Activated T-cell treated with anti-CD3 and anti-CD28 coated beads, Interleukin-2, amount 50 U/mL, for 4 hours (primary cell): ENCODE data around the gene FCMR. TPM values are rescaled to one million over a fixed set of nuclear protein-coding genes. Genes with fewer than 3 reads are reported as not detected.
"Not testable (repeated sequence)": the region's sequence is repeated elsewhere in the genome, so short reads cannot be mapped to it uniquely, and the experiment has no call there.

Experiments used
- ATAC-seq, 2 donors: fragments of 200-7000 bp; cut with Tn5 transposase; one replicate each; pipeline ENCODE4 v1.10.0; 2021
- DNase-seq: peaks from one replicate; pipeline ENCODE4 v3.0.0-alpha.2; 2020
- H3K27me3 Mint-ChIP-seq: one replicate; pipeline ENCODE4 v1.8.0; 2021; ENCODE audit warnings: low read depth, mixed read lengths
- H3K36me3 Mint-ChIP-seq: one replicate; pipeline ENCODE4 v1.8.0; 2022; ENCODE audit warnings: mixed read lengths; ENCODE audit not compliant: insufficient read depth
- H3K4me1 Mint-ChIP-seq: one replicate; pipeline ENCODE4 v1.8.0; 2021; ENCODE audit warnings: low read depth, mixed read lengths
- H3K4me3 Mint-ChIP-seq: one replicate; pipeline ENCODE4 v1.8.0; 2021; ENCODE audit warnings: mild to moderate bottlenecking, moderate library complexity, mixed read lengths
- H3K9me3 Mint-ChIP-seq: one replicate; pipeline ENCODE4 v1.8.0; 2021; ENCODE audit warnings: mixed read lengths
- total RNA-seq, 3 donors: library from RNA; stranded (reverse); gene quantifications; one replicate each; pipeline ENCODE4 v1.2.1, GENCODE V29; 2021

The FCMR gene
- total RNA-seq, 3 donors from 2014 or later = 24.7 to 41.7 (median 24.8) TPM

DNA sequence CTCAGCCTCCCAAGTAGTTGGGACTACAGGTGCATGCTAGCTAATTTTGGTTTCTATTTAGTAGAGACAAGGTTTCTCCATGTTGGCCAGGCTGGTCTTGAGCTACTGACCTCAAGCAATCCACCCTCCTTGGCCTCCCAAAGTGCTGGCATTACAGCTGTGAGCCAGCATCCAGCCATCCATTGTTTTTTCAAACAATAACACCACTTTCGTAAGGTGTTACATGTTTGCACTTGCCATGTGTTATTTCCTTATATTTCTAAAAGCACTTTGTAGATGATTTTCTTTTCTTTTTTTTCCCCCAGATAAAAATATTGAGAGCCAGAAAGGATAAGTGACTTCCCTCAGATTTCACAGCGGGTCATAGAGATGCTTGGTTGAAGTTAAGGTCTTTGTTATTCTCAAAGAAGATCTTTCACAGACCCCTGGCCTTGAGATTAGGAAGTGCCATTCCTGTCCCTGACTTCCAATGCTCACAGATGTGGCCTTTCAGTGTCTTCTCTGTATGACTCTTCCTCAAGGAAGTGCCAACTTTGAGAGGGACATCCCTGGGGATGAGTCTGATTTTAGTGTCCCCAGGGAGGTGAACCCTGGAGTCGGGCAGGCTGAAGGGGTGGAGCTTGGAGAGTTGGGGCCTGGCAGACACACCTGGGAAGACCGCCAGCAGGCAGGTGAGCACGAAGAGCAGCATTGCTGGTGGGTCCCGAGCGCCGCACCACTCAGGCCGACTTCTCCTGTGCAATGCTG is 18.3 kb upstream of the FCMR start:
- H3K4me3 Mint-ChIP-seq = no peak overlapping the region
- no peak for ATAC-seq
- no peak for DNase-seq
- H3K27me3 Mint-ChIP-seq = no peaks in the 10 kb centered on the region
- no peaks in the 10 kb centered on the region for H3K9me3 Mint-ChIP-seq
- no peaks in the 10 kb centered on the region for H3K36me3 Mint-ChIP-seq
- no peaks in the 10 kb centered on the region for H3K4me1 Mint-ChIP-seq

DNA sequence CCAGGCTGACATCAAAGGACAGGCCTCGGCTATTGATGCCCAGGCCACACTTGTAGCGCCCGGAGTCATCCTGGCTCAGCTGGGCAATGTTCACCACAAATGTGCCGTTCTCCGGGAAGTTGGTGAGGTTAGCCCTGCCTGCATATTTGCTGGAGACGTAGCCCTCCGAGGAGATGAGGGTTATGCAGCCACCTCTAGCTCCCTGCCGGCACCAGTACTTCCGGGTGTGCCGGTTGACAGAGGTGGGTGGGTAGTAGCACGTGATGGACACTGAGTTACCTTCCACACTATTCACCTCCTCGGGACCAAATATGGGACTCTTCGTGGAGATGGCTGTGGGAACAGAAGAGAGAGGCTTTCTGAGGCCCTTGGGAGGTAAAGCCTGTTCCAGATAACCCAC is 17.4 kb upstream of the FCMR start:
- H3K4me1 Mint-ChIP-seq = no peaks in the 10 kb centered on the region

DNA sequence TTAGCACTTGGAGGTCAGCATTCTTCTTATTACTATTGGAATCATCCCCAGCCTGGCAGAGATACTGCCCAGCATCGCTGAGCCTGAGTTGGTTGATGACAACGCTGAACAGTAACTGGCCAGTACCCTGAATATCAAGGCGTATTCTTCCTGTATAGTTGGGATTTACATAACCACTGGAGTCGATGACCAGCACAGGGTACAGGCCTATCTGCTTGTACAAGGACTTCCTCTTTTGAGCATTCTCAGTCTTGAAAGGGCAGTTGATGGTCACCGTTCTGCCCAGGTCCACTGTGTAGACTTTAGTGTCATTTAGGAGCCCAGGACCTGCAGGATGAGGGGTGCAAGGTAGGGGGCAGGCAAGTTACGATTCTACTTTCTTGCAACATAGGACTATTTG is 15.7 kb upstream of the FCMR start:
- H3K36me3 Mint-ChIP-seq = no peaks in the 10 kb centered on the region
- no peaks in the 10 kb centered on the region for H3K9me3 Mint-ChIP-seq
- DNase-seq (no peak), ATAC-seq (no peak)
- H3K4me1 Mint-ChIP-seq = peaks cover 8% of the 10 kb centered on the region
- H3K27me3 Mint-ChIP-seq = no peaks in the 10 kb centered on the region
- no peak overlapping the region for H3K4me3 Mint-ChIP-seq

More for the DNA sequence above, 17.4 kb upstream of the FCMR start:
- Mint-ChIP-seq H3K36me3 (no peaks in the 10 kb centered on the region), H3K4me3 (no peak overlapping the region), H3K9me3 (no peaks in the 10 kb centered on the region), H3K27me3 (no peaks in the 10 kb centered on the region)
- ATAC-seq (no peak), DNase-seq (no peak)

DNA sequence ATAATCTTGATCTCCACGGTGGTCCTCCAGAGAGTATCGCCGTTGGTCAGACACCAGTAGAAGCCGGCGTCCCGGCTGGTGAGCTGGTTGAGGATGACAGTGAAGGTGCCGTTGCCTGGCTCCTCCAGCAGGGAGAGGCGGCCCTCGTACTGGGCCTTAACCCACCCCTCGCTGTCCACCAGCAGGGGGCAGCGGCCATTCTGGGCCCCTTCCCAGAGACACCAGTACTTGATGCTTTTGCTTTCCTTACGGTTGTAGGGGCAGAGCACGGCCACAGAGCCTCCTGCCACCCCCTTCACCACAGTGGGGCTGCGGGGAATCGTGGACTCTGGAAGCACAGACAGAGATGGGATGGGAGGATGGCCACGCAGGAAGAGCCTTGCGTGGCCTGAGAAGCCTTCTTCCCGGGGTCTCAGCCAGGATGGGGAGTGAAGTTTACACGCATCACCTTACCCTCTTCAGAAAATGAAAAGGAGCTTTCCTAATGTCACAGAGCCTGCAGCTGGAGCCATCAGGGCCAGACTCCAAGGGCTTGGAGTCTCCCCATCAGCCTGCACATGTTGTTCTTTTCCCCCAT is 13.8 kb upstream of the FCMR start:
- Mint-ChIP-seq H3K9me3 (no peaks in the 10 kb centered on the region), H3K4me1 (peaks cover 22% of the 10 kb centered on the region), H3K27me3 (no peaks in the 10 kb centered on the region), H3K4me3 (no peak overlapping the region), H3K36me3 (no peaks in the 10 kb centered on the region)
- ATAC-seq (peak; percentile 65 to 70), DNase-seq (peak; percentile 31)

DNA sequence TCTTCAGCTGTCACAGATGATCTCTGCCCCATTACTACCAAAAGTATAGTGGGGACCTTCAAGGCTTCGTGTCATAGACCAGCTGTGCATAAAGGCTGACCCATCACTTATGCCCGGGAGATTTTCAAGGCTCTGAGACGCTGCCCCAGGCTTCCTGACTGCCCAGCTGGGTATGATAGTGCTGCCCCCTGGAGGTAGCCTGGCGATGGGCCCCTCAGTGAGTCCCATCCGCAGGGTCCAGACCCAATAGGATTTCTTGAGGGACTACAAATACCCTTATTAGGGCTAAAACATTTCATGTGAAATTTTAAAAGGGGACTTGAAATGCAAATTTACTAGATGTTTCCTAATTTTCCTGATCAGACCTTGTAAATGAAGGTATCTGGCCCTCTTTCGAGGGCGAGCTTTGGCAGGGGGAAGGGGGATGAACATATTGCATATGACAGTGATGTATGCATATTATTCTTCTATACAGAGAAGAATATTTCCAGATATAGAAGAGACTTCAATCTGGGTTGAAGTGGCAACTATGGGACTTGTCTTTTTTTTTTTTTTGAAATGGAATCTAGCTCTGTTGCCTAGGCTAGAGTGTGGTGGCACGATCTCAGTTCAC is 11.7 kb upstream of the FCMR start:
- peak; percentile 60 to 70 for ATAC-seq
- DNase-seq = peak; percentile 73
- Mint-ChIP-seq H3K4me1 (peaks cover 37% of the 10 kb centered on the region), H3K27me3 (no peaks in the 10 kb centered on the region), H3K9me3 (no peaks in the 10 kb centered on the region), H3K36me3 (no peaks in the 10 kb centered on the region), H3K4me3 (no peak overlapping the region)

DNA sequence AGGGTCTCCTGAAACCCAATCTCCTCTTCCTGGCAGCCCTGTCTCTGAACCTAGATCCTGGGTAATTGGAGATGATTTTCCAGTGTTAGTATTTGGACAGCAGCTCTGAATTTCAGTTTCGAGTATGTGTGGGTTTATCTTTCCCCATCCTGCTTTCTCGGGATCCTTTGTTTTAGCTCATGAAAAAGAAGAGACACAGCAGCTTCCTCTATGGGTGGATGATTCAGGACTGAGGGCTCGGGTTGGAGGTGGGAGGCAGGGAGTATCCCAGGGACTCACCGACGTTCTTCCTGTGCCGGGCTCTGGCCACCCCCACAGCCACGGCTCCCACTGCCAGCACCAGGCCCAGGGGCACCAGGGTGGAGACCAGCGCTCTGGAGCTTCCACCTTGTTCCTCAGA is 10.4 kb upstream of the FCMR start:
- no peaks in the 10 kb centered on the region for H3K36me3 Mint-ChIP-seq
- no peak for DNase-seq
- H3K4me3 Mint-ChIP-seq = no peak overlapping the region
- no peaks in the 10 kb centered on the region for H3K9me3 Mint-ChIP-seq
- no peak for ATAC-seq
- no peaks in the 10 kb centered on the region for H3K27me3 Mint-ChIP-seq
- peaks cover 46% of the 10 kb centered on the region for H3K4me1 Mint-ChIP-seq

DNA sequence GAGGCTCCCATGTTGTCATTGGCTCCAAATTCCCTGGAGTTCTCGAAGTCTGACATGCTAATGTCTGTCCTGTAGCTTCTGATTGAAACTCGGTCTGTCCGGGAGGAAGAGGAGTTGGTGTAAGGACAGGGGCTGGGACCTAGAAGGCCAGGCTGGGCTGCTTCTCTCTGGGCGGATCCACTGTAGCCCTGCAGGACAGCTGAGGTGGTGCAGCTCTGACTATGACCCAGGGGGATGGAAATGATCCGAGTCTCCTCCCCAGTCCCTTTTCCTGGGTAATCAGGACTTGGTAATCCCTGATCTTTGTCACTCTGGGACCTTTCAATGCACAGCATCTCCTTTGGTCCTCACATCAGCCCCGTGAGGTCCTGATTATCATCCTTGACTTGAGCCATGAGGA is 10.0 kb upstream of the FCMR start:
- Mint-ChIP-seq H3K27me3 (no peaks in the 10 kb centered on the region), H3K4me3 (no peak overlapping the region), H3K36me3 (no peaks in the 10 kb centered on the region), H3K9me3 (no peaks in the 10 kb centered on the region), H3K4me1 (peaks cover 47% of the 10 kb centered on the region)
- no peak for DNase-seq
- no peak for ATAC-seq

DNA sequence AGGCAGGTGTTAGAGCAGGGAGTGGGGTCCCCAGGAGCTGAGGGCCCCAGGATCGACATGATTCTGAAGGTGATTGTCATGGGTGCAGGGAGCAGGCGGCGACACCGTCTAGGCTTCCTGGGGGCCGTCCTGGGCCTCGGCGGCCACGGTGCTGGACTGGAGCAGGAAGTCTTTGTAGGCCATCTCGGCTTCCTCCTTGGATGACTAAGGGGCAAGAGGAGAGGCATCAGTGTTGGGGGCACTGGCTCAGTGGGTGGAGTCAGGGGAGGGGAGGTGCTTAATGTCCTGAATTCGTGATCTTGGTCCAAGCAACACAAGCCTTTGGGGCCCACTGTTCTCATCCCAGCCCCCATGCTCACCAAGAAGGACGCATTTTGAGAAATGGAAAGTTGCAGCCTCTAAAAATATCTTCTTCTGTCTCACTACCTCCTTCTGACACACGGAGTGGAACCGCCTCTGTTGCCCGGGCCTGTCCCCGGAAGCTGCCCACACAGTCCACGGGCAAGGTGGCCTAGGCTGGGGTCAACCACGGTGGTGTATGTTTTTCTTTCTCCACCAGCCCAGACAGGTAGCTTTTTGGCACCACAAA is 8.6 kb upstream of the FCMR start:
- Mint-ChIP-seq H3K9me3 (no peaks in the 10 kb centered on the region), H3K27me3 (no peaks in the 10 kb centered on the region), H3K4me3 (peak overlapping the region; percentile 27), H3K4me1 (peaks cover 51% of the 10 kb centered on the region), H3K36me3 (no peaks in the 10 kb centered on the region)
- ATAC-seq = peak; percentile 54 to 61
- DNase-seq = no peak

DNA sequence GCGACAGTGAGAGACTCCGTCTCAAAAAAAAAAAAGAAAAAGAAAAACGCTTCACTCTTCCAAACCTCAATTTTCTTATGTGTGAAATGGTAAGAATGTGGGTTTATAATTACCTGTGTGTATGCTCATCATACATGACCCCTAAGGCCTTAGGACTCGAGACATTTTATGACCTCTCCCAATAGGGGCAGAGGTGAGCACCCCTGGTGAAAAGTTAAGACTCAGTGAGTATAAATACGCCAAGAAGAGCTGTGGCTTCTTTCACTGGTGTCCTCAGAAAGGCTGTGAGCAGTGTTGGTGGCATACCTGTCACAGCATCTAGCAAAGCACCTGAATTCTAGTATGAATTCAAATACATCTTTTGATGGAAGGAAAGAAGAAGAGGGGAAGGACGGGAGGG is 7.8 kb upstream of the FCMR start:
- ATAC-seq = no peak

DNA sequence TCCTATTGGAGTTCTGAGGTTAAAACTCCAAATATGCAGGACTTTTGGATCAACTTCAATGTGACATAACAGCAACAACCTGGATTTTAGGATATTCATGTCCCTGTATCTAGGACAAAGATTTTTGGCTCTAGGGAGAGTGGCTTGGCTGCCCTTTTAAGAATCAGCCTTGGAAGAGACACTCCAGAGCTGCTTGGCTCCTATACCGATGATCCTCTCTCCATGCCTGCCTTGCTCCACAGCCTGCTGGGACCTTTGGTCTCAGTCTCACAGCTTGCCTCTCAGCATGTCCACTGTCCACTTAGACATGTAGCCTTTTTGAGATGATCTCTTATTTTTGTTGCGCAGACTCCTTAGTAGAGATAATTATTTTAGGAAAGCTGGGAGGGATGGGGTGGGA is 4.5 kb upstream of the FCMR start:
- no peaks in the 10 kb centered on the region for H3K36me3 Mint-ChIP-seq
- H3K9me3 Mint-ChIP-seq = no peaks in the 10 kb centered on the region
- peaks cover 39% of the 10 kb centered on the region for H3K4me1 Mint-ChIP-seq
- H3K27me3 Mint-ChIP-seq = no peaks in the 10 kb centered on the region
- ATAC-seq (no peak), DNase-seq (no peak)
- no peak overlapping the region for H3K4me3 Mint-ChIP-seq

More for the DNA sequence above, 7.8 kb upstream of the FCMR start:
- Mint-ChIP-seq H3K27me3 (no peaks in the 10 kb centered on the region), H3K4me1 (peaks cover 51% of the 10 kb centered on the region), H3K4me3 (peak overlapping the region; percentile 40), H3K36me3 (no peaks in the 10 kb centered on the region), H3K9me3 (no peaks in the 10 kb centered on the region)
- no peak for DNase-seq

DNA sequence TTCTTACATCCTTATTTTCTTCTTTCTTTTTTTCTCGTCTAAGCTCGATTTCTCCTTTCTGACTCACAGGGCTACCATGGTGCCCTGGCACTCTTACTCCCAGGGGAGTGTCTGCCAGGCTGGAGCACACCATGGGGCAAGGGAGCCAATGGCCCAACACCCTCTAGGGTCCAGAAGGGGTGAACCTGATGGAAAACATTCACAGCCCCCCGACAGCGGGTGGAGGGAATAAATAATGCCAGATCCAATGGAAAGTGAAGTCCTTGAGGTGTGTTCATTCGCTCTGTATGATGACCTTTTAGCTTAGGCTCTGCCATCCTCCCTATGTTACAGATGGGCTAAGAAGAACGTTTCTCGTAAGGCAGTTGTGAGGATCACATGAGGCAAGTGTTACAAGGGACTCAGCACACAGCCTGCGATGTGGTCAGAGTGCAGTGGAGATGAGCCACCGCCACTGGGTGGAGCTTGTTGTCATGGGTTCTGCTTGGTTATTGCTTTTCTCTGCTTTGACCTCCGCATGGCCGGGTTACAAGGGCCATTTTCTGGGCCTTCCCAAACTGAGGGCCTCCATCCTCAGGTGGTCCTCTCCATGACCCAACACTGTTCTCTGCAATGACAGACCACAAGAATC is 3.5 kb upstream of the FCMR start:
- H3K4me1 Mint-ChIP-seq = peaks cover 38% of the 10 kb centered on the region
- no peaks in the 10 kb centered on the region for H3K27me3 Mint-ChIP-seq
- DNase-seq (peak; percentile 46), ATAC-seq (peak; percentile 38 to 53)
- H3K36me3 Mint-ChIP-seq = peaks cover 4% of the 10 kb centered on the region
- H3K4me3 Mint-ChIP-seq = no peak overlapping the region
- H3K9me3 Mint-ChIP-seq = no peaks in the 10 kb centered on the region

DNA sequence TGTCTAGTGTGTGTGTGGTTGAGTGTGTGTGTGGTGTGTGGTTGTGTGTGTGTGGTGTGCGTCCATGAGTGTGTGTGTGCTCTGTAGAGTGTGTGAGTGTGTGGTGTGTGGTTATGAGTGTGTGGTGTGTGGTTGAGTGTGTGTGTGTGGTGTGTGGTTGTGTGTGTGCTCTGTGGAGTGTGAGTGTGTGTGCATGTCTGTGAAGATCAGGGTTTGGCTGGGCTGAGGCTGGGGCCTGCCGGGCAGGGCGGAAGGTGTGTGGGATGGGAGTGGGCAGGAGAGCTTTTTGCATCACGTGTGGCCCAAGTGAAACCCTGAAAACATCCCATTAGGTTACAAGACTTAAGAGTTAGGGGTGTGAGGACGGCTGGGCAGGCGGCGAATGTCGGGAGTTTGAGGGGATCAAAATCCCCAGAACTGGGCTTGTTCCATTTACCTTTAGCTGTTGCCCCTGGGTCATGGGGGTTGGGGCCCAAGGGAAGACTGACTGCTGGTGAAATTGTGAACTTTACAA is 2.9 kb upstream of the FCMR start:
- Mint-ChIP-seq H3K36me3 (peaks cover 4% of the 10 kb centered on the region), H3K27me3 (no peaks in the 10 kb centered on the region), H3K4me1 (peaks cover 36% of the 10 kb centered on the region), H3K4me3 (no peak overlapping the region), H3K9me3 (no peaks in the 10 kb centered on the region)
- no peak for ATAC-seq
- no peak for DNase-seq

DNA sequence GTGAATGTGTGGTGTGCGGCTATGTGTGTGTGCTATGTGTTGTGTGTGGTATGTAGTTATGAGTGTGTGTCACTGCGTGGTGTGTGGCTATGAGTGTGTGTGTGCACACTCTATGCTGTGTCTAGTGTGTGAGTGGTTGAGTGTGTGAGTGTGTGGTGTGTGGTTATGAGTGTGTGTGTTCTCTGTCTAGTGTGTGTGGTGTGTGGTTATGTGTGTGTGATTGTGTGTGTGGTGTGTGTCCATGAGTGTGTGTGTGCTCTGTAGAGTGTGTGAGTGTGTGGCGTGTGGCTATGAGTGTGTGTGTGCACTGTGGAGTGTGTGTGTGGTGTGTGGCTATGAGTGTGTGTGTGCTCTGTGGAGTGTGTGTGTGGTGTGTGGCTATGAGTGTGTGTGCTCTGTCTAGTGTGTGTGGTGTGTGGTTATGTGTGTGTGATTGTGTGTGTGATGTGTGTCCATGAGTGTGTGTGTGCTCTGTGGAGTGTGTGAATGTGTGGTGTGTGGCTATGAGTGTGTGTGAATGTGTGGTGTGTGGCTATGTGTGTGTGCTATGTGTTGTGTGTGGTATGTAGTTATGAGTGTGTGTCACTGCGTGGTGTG is 2.3 kb upstream of the FCMR start:
- ATAC-seq = not testable (repeated sequence)

More for the DNA sequence above, 2.3 kb upstream of the FCMR start:
- DNase-seq, H3K4me3 Mint-ChIP-seq, H3K36me3 Mint-ChIP-seq, H3K9me3 Mint-ChIP-seq, H3K27me3 Mint-ChIP-seq: not testable (repeated sequence)
- peaks cover 37% of the 10 kb centered on the region for H3K4me1 Mint-ChIP-seq
